Kidney glomerular epithelial cell (primary cell): ENCODE results near the gene CDK18.

Experiments used
- DNase-seq: peaks from one replicate; lab custom pipeline; 2025; lab: John Stamatoyannopoulos, UW

The CDK18 gene

GRCh38 chr1:205523261-205523890, 18.9 kb downstream of the CDK18 start:
- no peak for DNase-seq

- DNase-seq: peak; percentile 51
These were observed 19.7 kb downstream of the CDK18 start for GRCh38 chr1:205523891-205524793.

- DNase-seq: no peak
These were observed 20.3 kb downstream of the CDK18 start for GRCh38 chr1:205524794-205525101.

GRCh38 chr1:205525495-205526285, 21.2 kb downstream of the CDK18 start:
- no peak for DNase-seq

- no peak for DNase-seq
These were observed 22.0 kb downstream of the CDK18 start for GRCh38 chr1:205526431-205526830.

- DNase-seq: no peak
These were observed 23.5 kb downstream of the CDK18 start for GRCh38 chr1:205527931-205528330.

GRCh38 chr1:205528446-205528886, 24.0 kb downstream of the CDK18 start:
- DNase-seq: no peak

- peak; percentile 23 for DNase-seq
These were observed 24.7 kb downstream of the CDK18 start for GRCh38 chr1:205528887-205529825.

GRCh38 chr1:205530116-205530515, 25.6 kb downstream of the CDK18 start:
- DNase-seq: no peak

GRCh38 chr1:205531191-205532025, 26.9 kb downstream of the CDK18 start:
- DNase-seq: no peak

GRCh38 chr1:205532026-205532898, 27.8 kb downstream of the CDK18 start:
- DNase-seq: no peak

- no peak for DNase-seq
These were observed 28.7 kb downstream of the CDK18 start for GRCh38 chr1:205532996-205533735.

- no peak for DNase-seq
These were observed 29.4 kb downstream of the CDK18 start for GRCh38 chr1:205533748-205534443.

GRCh38 chr1:205534444-205534985, 30.0 kb downstream of the CDK18 start:
- DNase-seq: no peak

- no peak for DNase-seq
These were observed 30.6 kb downstream of the CDK18 start for GRCh38 chr1:205535096-205535495.

GRCh38 chr1:205535866-205536758, 31.6 kb downstream of the CDK18 start:
- DNase-seq: no peak
